Testis (tissue), 2 donors: ENCODE data around the gene SENP5.

Experiments
- POLR2A ChIP-seq: fragments of 450-650 bp; IDR thresholded peaks from one replicate; pipeline ENCODE4 v1.6.1; 2017; ENCODE audit warnings: antibody characterized with exemption, mild to moderate bottlenecking, moderate library complexity
- TF ChIP-seq, protein P1 (sequence below), 3 experiments: fragments of 450-650 bp in 2 of 3; fragments of 200-600 bp in 1 of 3; sonication (generic) in 1 of 3; IDR thresholded peaks; one replicate each; pipeline ENCODE4 v1.5.1; 2016 to 2019; ENCODE audit warnings: antibody characterized with exemption in 3 of 3, mild to moderate bottlenecking in 2 of 3, moderate library complexity in 1 of 3

DNA sequence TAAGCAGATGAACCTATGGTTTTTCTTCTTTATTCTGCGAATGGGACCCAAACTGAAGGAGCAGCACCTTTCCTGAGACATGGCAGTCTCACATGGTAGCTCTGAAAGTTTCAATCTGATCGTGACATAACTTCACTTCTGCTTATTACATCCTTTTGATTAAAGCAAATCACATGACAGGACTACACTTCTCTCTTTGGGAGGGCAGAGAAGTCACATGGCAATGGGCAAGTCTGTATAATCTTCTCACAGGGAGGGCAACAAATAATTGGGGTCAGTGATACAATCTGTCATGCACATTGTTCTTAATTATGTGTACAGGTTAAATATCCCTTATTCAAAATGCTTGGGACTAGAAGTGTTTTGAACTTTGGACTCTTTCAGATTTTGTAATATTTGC is 53.0 kb downstream of the SENP5 start:
- TF ChIP-seq, protein P1, sequence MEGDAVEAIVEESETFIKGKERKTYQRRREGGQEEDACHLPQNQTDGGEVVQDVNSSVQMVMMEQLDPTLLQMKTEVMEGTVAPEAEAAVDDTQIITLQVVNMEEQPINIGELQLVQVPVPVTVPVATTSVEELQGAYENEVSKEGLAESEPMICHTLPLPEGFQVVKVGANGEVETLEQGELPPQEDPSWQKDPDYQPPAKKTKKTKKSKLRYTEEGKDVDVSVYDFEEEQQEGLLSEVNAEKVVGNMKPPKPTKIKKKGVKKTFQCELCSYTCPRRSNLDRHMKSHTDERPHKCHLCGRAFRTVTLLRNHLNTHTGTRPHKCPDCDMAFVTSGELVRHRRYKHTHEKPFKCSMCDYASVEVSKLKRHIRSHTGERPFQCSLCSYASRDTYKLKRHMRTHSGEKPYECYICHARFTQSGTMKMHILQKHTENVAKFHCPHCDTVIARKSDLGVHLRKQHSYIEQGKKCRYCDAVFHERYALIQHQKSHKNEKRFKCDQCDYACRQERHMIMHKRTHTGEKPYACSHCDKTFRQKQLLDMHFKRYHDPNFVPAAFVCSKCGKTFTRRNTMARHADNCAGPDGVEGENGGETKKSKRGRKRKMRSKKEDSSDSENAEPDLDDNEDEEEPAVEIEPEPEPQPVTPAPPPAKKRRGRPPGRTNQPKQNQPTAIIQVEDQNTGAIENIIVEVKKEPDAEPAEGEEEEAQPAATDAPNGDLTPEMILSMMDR (IDR thresholded peaks at IDR 0.05), result no peak
- TF ChIP-seq POLR2A, result no peak
